ENCODE measurements around the gene LTBP1.

LTBP1 gene

DNA sequence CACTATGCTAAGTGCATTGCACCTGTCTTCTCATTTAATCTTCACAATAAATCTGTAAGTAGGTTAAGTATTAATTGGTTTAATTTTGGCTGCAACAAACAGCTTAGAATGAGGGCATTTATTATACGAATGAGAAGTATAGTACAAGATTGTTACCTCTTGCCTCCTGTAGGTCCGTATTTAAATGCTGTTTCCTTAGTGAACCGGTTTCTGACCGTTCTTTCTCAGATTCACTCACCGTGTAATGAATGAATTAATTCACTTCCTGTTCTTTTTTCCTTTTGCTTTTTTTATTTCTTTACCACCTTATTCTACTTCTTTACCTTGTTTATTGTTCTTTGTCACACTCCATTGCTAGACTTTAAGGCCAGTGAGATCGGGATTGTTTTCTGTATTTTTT lies 375.9 kb downstream of the LTBP1 start:
- H3K4me3 ChIP-seq (ENCODE audit: low read depth, low read length), result no peak overlapping the region

DNA sequence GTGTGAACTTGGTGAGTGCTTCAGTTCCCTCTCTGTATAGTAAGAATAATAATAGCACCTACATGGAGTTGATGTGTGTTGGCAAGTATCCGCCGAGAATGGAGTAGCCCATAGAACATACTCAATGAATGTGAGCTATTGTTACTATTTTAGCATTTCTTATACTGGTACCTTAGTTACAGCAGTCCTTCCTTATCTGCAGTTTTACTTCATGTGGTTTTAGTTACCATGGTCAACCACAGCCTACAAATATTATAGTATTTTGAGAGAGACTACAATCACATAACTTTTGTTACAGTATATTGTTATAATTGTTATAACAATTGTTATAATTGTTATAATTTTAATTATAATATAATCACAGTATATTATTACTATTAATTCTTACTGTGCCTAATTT lies 377.2 kb downstream of the LTBP1 start:
- no peak overlapping the region for H3K4me3 ChIP-seq (ENCODE audit: low read depth, low read length)

DNA sequence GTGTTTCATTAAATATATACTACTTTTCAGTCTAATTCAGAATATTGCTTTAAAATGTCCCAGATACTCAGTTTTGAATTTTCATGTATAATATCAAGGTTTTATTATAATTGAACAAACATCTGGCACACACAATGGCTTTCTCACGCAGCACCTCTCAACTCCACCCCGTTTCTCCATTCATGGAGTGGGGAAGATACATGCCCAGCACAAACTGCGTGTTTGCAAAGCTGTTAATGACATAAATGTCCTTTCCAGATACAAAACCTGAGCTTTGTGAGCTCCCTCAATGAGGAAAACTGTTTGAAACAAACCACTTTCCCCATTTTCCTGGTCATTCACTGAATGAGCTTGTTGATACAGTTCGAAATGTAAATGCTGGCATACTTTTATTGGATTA lies 379.3 kb downstream of the LTBP1 start:
- H3K4me3 ChIP-seq (ENCODE audit: low read depth, low read length), result no peak overlapping the region

DNA sequence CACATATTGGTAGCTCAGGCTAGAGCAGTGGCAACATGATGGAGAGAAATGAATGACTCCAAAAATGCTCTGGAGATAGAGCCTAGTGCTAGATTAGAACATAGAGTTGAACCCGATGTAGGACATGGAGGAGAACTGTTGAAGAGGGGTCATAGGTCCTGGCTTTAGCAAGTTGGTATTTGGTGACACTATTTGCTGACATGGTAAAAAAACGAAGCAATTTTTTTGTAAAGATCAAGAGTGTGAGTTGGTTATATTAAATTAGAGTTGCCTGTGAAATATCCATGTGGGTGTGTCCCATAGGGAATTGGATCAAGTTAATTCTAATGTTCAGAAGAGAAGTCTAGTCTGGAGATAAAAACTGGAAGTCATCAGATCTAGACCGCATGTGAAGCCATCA lies 386.7 kb downstream of the LTBP1 start:
- no peak overlapping the region for H3K4me3 ChIP-seq (ENCODE audit: low read depth, low read length)

DNA sequence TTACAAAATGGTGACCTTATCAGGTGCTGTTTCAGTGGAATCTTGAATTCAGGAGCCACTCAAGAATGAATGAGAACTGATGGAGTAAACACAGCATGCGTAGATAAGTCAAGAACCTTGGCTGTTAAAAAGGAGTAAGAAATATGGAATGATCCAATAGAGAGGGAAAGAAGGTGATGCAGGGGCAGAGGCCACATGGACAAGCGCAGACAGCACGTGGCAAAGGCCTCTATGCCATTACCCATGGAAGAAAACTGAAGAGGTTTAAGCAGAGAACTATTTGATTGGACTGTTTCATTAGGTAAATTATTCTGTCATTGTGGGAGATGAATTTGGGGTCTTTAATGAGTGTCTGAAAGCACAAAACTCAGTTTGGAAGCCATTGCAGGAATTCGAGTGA lies 387.3 kb downstream of the LTBP1 start:
- no peak overlapping the region for H3K4me3 ChIP-seq (ENCODE audit: low read depth, low read length)

DNA sequence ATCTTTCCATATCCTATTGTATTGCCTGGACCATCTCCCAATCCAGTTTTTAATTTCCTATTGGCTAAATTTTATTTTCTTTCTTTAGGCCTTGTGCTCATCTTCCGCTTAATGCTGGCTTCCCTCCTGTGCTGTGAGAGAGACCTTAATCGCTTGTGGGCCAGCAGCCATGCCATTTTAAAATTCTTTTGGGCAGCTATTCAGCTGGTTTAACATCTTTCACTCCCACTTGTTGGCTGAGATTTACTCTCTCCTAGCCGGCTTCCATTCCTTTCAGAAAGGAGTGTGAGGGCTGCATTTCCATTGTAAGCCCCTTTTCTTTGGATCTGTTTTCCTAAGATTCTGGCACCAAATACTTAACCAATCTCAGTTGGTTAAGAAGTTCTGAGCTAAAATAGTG lies 388.8 kb downstream of the LTBP1 start:
- H3K4me3 ChIP-seq (ENCODE audit: low read depth, low read length), result no peak overlapping the region

DNA sequence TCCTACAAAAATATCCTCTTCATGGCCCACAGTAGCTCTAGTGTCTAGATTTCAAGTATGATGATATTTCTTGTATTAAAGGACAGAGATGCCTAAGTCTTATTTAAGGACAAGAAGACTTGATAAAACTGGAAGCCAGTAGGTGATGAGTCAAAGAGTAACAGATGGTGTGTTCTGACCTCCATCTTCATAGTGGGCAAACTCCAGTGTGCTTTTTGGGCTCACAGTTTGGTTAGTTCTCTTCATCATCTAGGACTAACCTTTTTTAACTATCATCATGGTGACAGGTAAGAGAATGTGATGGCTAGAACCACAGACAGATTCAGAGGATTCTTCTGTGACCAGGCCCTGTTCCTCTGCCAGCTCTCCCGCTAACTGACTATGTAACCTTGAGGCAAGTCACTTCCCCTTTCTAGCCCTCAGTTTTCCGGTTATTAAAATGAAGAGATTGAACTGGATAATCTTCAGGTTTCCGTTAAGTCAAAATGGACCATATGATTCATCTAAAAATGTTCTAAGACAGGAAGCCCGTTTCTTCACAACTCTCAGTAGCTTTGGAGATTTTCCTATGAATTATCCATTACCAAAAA lies 389.4 kb downstream of the LTBP1 start:
- H3K4me3 ChIP-seq (ENCODE audit: low read depth, low read length), result no peak overlapping the region

DNA sequence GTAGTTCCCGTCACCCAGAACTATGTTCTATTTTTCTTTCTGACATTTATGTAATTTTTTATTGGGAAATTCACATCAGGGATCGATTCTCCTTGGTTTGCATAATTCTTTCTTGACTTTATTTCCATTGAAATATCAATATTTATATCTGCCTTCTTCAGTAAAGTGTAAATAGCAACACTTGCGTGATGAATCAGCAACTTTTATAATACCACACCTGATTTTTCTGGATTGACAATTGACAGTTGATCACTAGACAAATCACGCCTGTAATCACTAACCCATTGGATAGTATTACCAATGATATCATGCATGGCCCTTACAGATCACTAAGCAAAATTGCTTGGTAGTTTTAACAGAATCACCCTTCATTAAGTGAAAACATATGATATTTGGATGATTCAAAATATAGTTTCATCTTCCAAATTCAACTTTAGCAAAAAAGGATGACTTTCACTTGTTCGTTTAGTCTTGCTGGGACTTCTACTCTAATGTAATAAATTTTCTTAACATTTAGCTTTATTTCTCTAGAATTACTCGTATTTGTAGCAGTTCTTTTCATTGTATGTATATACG lies 390.7 kb downstream of the LTBP1 start:
- H3K4me3 ChIP-seq (ENCODE audit: low read depth, low read length), result no peak overlapping the region

DNA sequence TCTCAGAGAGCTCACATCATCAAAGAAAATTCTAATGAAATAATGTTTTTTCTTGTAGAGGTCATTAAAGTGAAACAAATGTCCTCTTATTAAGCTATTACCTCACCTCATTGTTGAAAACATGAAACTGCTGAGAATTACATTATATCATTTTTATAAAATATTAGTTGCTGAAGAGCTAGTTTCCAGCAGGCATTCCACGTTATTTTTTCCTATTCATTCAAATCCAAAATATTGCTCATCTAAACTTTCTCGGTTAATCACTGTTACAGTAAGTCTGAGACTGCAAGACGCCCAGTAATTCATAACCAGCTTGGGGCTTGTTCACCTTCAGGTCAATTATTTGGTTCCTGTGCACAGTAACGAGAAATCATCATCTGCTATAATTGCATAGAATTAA lies 391.2 kb downstream of the LTBP1 start:
- no peak overlapping the region for H3K4me3 ChIP-seq (ENCODE audit: low read depth, low read length)

DNA sequence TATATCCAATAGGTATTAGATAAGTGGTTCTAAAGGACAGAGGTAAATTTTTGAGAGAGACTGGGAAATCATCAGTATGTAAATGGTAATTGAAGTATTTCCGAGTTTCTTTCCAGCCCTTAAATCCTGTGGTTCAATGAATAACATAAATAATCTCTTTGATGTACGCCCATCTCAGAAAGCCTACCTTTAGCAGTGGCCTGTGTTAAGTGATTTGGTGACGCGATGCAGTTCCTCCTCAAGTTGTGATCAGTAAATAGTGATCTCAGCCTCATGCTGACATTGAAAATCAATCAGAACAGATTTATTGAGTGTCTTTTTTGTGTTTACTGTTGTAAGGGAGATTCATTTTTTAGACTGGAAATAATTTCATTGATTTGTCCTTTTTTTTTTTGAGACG lies 392.5 kb downstream of the LTBP1 start:
- no peak overlapping the region for H3K4me3 ChIP-seq (ENCODE audit: low read depth, low read length)

DNA sequence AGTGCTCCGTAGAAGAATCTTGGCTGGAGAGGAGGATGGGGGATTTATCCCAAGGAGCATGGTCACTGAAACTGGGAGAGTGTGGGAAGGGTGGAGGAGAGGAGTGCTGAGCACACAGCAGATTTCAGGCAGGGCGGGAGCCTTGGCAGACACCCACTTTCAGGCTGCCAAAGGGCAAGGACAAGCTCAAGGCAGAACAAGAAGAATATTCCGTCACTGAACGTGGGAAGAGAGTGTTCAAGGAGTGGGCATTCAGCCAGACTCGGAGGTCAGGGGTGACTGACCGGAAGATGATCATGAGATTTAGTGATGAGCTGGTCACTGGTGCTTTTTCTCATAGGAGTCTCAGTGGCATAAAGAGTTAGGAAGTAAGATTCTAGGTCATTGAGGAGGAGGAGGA lies 393.5 kb downstream of the LTBP1 start:
- no peak overlapping the region for H3K4me3 ChIP-seq (ENCODE audit: low read depth, low read length)

DNA sequence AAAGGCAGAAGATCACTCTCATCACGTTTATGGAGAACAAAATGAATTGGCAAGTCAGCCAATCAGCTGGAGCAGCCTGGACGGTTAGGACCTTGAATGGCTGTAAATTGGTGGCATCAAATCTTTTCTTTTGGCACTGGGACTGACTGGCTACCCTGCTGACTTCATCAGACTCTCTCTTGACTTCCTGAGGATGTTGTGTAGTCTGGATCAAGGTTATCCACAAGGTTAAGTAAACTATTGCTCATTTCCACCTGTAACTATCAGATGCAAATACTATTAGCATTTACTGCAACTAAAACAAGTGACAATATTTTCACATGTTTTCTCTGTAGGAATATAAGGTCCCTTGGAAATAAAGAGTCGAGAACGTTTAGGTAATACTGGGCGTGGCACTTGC lies 395.4 kb downstream of the LTBP1 start:
- H3K4me3 ChIP-seq (ENCODE audit: low read depth, low read length), result no peak overlapping the region

DNA sequence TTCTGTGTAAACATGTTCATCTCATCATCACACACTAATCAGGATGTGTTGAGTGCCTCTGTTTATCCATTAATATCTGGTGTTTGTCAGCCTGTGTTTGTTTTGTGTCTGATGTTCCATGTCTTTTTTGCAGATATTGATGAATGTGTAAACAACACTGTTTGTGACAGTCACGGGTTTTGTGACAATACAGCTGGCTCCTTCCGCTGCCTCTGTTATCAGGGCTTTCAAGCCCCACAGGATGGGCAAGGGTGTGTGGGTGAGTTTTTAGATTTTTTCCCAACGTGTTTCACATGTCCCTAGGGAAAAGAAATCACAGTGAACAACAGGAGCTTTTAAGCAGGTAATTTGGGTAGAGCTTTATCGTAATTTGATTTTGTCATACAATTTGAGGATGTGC lies 396.0 kb downstream of the LTBP1 start:
- no peak overlapping the region for H3K4me3 ChIP-seq (ENCODE audit: low read depth, low read length)

DNA sequence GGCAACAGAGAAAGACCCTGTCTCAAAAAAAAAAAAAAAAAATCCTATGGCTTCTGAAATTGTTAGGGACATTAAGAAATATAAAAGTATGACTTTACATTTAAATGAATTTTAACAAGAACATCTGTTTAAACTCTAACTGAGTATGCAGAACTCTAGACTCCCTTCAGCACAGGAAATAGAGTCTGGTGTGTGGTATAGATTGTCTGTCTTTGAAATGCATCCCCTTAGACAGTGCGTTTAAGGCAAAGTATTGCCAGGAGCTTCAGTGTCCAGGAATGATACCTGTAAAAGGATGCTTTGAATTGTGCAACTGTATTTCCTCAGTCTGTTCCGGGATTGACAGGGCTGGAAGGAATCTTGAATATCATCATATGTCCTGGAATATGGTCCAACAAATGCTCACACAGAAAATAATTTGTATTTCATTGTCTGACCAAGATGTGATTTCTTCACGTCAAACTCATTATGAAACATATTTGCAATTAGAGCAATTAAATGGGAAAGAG lies 396.7 kb downstream of the LTBP1 start:
- no peak overlapping the region for H3K4me3 ChIP-seq (ENCODE audit: low read depth, low read length)

DNA sequence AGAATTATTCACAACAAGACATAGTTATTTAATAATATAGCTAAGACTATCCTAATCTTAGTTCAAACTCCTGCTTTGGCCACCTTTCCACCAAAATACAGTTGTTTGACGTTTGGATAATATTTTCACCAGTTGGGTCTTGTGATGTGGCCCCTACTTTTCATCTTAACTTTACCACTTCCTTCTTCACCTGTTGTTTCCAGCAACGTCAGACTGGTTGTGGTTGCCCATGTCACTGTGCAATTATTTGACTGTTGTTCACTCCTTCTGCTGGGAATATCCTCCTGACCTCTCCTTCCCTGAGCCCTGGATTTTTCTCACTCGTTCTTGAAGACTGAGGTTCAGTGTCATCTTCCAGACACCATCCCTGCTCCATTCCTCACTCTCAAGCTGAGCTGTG lies 397.5 kb downstream of the LTBP1 start:
- H3K4me3 ChIP-seq (ENCODE audit: low read depth, low read length), result no peak overlapping the region

DNA sequence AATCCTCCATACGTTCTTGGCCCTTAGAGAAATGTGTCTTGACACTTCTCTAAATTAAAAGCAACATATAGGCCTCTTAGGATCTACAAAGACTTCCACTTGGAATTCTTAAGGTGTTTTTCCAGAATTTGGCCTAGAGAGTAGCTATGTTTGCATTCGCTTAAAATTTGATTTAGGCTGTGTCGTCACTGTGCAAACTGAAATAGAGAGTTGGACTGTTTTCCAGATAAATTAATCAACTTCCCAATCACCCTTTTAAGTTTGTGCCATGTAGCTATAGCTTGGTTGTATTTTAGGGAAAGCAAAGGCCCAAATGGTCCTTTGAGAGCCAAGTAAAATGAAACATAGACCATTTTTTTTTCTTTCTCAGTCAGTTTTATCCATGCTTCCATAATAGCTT lies 401.1 kb downstream of the LTBP1 start:
- H3K4me3 ChIP-seq (ENCODE audit: low read depth, low read length), result no peak overlapping the region

DNA sequence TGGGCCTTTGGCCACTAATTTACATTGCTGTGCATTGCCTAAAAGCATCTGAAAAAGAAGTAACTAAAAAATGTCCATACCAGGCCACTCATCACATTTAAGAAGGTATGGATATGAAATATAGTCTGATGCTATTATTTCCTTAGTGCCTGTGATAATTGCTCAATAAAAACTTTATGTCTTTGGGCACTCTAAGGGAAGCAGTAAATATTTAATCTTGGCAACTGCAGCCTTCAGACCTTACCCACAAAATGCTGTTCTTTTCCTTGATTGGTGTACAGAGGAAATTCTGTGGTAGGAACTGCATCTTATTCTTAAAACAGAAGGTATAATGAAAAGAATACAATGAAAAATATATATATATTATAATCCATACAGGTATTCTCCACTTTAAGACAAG lies 403.9 kb downstream of the LTBP1 start:
- H3K4me3 ChIP-seq (ENCODE audit: low read depth, low read length), result no peak overlapping the region

DNA sequence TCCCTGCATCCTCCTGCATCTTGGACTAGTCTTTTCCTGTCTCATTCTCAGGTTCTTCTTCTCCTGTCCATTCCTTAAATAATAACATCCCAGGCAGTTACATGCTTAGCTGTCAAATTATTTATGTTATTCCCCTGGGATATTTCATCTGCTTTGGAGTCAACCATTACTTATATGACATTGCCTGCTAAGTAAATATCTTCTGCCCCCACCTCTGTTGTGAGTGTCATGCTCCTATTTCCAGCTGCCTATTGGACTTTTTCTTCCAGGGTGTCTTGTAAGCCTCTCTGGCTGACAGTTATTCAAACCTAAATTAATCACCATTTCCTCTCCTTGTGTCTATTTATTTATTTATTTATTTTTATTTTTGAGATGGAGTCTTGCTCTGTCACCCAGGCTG lies 405.0 kb downstream of the LTBP1 start:
- no peak overlapping the region for H3K4me3 ChIP-seq (ENCODE audit: low read depth, low read length)

DNA sequence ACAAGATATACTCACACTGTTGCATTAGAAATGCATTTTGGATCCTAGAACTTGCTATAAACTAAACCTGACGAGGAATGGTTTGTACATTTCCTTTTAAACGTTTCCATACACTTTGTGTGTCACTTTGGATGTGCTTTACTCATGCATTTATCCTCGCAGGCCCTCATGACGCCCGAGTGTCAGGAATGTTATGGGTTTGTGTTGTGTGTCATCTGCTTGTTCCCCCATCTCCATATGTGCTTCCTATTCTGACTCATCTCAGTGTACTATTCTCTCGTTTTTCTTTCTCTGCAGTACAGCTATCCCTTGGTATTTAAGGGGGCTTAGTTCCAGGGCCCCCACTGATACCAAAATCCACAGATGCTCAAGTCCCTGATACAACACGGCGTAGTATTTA lies 408.2 kb downstream of the LTBP1 start:
- no peak overlapping the region for H3K4me3 ChIP-seq (ENCODE audit: low read depth, low read length)

DNA sequence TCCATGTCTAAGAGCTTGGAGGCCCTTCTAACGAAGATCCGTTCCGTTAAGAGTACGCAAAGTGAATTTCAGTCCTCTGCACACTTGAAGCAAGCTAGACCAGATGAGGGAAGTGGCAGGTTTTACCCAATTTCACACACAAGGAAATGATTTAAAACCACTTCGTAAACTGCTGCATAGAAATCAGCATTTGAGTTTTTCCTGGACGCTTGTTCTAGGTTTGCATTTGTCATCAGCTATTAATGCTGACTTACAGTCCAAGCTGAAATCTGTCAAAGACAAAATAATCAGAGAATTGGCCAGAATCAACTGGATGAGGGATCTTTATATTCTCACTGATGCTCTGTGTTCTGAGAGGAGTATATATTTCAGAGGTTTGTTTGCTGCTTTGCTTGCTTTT lies 412.1 kb downstream of the LTBP1 start:
- H3K4me3 ChIP-seq (ENCODE audit: low read depth, low read length), result no peak overlapping the region

DNA sequence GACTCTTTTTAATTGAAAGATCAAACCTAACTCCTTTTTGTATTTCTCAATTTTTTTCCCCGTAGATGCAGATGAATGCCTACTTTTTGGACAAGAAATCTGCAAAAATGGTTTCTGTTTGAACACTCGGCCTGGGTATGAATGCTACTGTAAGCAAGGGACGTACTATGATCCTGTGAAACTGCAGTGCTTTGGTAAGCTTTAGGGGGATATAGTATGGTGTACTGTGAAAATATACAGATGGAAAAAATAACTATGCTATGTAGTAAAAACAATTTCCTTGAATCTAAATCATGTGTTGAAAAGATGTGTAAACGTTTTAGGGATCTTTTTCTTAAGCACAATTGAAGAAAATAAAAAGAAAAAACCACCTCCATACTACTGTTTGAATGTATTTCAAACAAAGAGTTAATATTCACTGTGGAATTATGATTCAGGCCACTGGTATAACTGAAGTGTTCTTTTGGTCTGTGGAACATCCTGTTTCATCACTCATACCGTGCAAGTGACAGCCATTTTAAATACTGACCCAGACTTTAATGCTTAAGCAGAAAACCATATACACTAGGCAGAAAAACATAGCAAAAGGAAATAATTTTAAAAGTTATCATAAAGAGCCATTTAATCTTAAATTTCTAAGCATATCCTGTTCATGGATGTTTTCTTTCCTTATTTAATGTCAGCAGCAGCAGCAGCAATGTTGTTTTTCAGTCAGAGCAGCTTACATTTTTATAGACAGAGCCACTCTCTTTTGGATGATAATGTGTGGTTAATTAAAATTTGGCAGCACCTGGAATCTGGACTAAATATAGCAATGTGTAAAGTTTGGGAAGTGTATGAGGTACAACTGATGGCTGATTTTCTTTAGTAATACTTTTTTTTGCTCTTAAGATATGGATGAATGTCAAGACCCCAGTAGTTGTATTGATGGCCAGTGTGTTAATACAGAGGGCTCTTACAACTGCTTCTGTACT lies 416.9 kb downstream of the LTBP1 start:
- no peak overlapping the region for H3K4me3 ChIP-seq (ENCODE audit: low read depth, low read length)
